ENCODE results near the gene ZNF496. TPM values are rescaled to one million over a fixed set of nuclear protein-coding genes. Genes with fewer than 3 reads are reported as not detected.

ZNF496 gene
- total and polyA plus RNA-seq, 2 of the 13 experiments (the other 11 are each of a cell fraction or from before 2014, with no cell fraction given) = 14.8 to 18.6 TPM

DNA sequence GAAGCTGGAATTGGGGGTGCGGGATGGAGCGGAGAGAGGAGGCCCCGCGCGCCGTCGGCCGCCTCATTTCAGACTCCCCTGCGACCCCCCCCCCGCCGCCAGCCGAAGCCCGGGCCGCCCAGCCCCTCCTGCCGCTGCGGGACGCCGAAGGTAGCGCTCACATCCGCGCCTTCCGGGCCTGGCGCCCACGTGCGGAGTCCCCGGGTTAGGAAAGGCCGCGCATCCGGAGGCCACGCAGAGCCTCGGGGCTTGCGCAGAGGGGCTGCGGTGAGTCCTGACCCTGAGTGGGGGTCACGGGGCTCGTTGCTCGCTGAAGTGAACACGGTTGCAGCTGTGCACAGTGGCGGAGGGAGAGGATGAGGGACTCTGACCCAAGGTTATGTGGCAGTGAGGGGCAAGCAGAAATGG lies 552 bp upstream of the ZNF496 start (continued):
- TF ChIP-seq, protein P1, sequence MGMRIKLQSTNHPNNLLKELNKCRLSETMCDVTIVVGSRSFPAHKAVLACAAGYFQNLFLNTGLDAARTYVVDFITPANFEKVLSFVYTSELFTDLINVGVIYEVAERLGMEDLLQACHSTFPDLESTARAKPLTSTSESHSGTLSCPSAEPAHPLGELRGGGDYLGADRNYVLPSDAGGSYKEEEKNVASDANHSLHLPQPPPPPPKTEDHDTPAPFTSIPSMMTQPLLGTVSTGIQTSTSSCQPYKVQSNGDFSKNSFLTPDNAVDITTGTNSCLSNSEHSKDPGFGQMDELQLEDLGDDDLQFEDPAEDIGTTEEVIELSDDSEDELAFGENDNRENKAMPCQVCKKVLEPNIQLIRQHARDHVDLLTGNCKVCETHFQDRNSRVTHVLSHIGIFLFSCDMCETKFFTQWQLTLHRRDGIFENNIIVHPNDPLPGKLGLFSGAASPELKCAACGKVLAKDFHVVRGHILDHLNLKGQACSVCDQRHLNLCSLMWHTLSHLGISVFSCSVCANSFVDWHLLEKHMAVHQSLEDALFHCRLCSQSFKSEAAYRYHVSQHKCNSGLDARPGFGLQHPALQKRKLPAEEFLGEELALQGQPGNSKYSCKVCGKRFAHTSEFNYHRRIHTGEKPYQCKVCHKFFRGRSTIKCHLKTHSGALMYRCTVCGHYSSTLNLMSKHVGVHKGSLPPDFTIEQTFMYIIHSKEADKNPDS (CRISPR knock-in tag; IDR thresholded peaks at IDR 0.05) = 0 out of 2 replicates have a peak, but pooled peaks have one; percentile 64
- TF ChIP-seq, protein P2, sequence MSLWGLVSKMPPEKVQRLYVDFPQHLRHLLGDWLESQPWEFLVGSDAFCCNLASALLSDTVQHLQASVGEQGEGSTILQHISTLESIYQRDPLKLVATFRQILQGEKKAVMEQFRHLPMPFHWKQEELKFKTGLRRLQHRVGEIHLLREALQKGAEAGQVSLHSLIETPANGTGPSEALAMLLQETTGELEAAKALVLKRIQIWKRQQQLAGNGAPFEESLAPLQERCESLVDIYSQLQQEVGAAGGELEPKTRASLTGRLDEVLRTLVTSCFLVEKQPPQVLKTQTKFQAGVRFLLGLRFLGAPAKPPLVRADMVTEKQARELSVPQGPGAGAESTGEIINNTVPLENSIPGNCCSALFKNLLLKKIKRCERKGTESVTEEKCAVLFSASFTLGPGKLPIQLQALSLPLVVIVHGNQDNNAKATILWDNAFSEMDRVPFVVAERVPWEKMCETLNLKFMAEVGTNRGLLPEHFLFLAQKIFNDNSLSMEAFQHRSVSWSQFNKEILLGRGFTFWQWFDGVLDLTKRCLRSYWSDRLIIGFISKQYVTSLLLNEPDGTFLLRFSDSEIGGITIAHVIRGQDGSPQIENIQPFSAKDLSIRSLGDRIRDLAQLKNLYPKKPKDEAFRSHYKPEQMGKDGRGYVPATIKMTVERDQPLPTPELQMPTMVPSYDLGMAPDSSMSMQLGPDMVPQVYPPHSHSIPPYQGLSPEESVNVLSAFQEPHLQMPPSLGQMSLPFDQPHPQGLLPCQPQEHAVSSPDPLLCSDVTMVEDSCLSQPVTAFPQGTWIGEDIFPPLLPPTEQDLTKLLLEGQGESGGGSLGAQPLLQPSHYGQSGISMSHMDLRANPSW (CRISPR knock-in tag; IDR thresholded peaks at IDR 0.05; ENCODE audit: borderline replicate concordance) = no peak
- TF ChIP-seq ZNF12 (CRISPR knock-in tag; IDR thresholded peaks at IDR 0.05) = 0 out of 2 replicates have a peak, but pooled peaks have one; percentile 21
- TF ChIP-seq, protein P3, sequence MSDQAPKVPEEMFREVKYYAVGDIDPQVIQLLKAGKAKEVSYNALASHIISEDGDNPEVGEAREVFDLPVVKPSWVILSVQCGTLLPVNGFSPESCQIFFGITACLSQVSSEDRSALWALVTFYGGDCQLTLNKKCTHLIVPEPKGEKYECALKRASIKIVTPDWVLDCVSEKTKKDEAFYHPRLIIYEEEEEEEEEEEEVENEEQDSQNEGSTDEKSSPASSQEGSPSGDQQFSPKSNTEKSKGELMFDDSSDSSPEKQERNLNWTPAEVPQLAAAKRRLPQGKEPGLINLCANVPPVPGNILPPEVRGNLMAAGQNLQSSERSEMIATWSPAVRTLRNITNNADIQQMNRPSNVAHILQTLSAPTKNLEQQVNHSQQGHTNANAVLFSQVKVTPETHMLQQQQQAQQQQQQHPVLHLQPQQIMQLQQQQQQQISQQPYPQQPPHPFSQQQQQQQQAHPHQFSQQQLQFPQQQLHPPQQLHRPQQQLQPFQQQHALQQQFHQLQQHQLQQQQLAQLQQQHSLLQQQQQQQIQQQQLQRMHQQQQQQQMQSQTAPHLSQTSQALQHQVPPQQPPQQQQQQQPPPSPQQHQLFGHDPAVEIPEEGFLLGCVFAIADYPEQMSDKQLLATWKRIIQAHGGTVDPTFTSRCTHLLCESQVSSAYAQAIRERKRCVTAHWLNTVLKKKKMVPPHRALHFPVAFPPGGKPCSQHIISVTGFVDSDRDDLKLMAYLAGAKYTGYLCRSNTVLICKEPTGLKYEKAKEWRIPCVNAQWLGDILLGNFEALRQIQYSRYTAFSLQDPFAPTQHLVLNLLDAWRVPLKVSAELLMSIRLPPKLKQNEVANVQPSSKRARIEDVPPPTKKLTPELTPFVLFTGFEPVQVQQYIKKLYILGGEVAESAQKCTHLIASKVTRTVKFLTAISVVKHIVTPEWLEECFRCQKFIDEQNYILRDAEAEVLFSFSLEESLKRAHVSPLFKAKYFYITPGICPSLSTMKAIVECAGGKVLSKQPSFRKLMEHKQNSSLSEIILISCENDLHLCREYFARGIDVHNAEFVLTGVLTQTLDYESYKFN (CRISPR knock-in tag; conservative IDR thresholded peaks at IDR 0.05) = peak; percentile 38
- no peak for TF ChIP-seq ZNF10 (CRISPR knock-in tag; IDR thresholded peaks at IDR 0.05; ENCODE audit: borderline replicate concordance, low read depth)
- no peak for TF ChIP-seq CBX5 (CRISPR knock-in tag; IDR thresholded peaks at IDR 0.05; ENCODE audit: borderline replicate concordance)
- no peak; the same call in 1 of the 2 replicates for TF ChIP-seq GLI4 (CRISPR knock-in tag; IDR thresholded peaks at IDR 0.05; ENCODE audit: borderline replicate concordance)
- peak; percentile 92 for TF ChIP-seq ZFX (CRISPR knock-in tag; IDR thresholded peaks at IDR 0.05; ENCODE audit: low read depth)
- peak; percentile 40; the same call in 1 of the 2 replicates for TF ChIP-seq ESRRA (CRISPR knock-in tag; IDR thresholded peaks at IDR 0.05; ENCODE audit: low read depth)
- TF ChIP-seq MXD4 (CRISPR knock-in tag; IDR thresholded peaks at IDR 0.05) = peak; percentile 53
- no peak for TF ChIP-seq HNRNPL (IDR thresholded peaks at IDR 0.05; ENCODE audit: low read depth, low read length)
- TF ChIP-seq NFIC (IDR thresholded peaks at IDR 0.05; ENCODE audit: low read length) = no peak
- TF ChIP-seq, protein P4, sequence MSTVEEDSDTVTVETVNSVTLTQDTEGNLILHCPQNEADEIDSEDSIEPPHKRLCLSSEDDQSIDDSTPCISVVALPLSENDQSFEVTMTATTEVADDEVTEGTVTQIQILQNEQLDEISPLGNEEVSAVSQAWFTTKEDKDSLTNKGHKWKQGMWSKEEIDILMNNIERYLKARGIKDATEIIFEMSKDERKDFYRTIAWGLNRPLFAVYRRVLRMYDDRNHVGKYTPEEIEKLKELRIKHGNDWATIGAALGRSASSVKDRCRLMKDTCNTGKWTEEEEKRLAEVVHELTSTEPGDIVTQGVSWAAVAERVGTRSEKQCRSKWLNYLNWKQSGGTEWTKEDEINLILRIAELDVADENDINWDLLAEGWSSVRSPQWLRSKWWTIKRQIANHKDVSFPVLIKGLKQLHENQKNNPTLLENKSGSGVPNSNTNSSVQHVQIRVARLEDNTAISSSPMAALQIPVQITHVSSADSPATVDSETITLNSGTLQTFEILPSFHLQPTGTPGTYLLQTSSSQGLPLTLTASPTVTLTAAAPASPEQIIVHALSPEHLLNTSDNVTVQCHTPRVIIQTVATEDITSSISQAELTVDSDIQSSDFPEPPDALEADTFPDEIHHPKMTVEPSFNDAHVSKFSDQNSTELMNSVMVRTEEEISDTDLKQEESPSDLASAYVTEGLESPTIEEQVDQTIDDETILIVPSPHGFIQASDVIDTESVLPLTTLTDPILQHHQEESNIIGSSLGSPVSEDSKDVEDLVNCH (CRISPR knock-in tag; IDR thresholded peaks at IDR 0.05) = 0 out of 2 replicates have a peak, but pooled peaks have one; percentile 31
- no peak for TF ChIP-seq ZNF501 (CRISPR knock-in tag; IDR thresholded peaks at IDR 0.05)
- TF ChIP-seq, protein P5, sequence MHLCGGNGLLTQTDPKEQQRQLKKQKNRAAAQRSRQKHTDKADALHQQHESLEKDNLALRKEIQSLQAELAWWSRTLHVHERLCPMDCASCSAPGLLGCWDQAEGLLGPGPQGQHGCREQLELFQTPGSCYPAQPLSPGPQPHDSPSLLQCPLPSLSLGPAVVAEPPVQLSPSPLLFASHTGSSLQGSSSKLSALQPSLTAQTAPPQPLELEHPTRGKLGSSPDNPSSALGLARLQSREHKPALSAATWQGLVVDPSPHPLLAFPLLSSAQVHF (CRISPR knock-in tag; IDR thresholded peaks at IDR 0.05) = peak; percentile 84
- TF ChIP-seq ZBTB3 (CRISPR knock-in tag; IDR thresholded peaks at IDR 0.05; ENCODE audit: borderline replicate concordance, low read depth) = no peak
- TF ChIP-seq, protein P6, sequence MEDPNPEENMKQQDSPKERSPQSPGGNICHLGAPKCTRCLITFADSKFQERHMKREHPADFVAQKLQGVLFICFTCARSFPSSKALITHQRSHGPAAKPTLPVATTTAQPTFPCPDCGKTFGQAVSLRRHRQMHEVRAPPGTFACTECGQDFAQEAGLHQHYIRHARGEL (CRISPR knock-in tag; IDR thresholded peaks at IDR 0.05) = 0 out of 2 replicates have a peak, but pooled peaks have one; percentile 58
